ENCODE data around the gene LHFPL2. TPM values are rescaled to one million over a fixed set of nuclear protein-coding genes. Genes with fewer than 3 reads are reported as not detected.

Gene LHFPL2
- polyA plus RNA-seq, 3 donors: 3.7 to 11.6 (median 7.3) TPM

DNA sequence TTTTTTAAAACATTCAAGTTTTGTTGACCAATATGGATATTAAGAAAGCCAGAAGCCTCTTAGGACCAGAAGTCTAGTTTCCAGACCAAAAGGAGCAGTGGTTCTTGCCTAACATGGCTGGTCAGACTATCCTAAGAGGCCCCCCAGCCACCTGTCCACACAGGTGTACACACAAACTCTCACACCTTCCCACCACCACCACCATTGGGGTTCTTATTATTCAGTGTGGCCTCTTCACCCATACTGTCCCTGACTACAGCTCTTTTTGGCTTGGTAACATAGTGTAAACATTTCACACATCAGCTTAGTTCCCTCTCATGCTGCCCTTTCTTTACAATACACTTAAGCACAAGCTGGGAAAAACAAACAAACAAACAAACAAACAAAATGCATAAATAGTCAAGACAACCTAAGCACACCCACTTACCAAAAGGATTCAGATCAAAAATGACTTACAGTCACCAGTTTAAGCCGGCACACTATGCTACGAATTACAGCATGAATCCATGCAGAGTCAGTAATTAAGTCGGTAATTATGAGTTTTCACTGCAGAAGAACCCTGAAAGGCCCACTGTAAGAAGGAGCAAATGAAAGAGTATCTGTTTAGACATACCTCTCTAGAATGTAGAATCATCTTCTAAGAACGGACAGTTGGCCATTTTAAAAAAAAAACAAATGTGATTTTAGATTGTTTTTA, 9.5 kb downstream of the LHFPL2 start:
- no peak overlapping the region for H3K27ac Mint-ChIP-seq
- Histone ChIP-seq H3K9ac (ENCODE audit: insufficient read depth, low read length, poor library complexity, severe bottlenecking) (no peak overlapping the region), H3K27ac (ENCODE audit: low read depth in 1 of 2, low read length in 2 of 2) (no peak overlapping the region), H3K4me2 (replicated peaks; ENCODE audit: extremely low read depth, low read length, poor library complexity, severe bottlenecking) (no peak overlapping the region), H3K27me3 (ENCODE audit: control insufficient read depth in 2 of 2, insufficient read depth in 2 of 2, low read length in 2 of 2) (no peaks in the 10 kb centered on the region), H3K9me3 (replicated peaks in 1 of 2; ENCODE audit: control insufficient read depth in 1 of 2, insufficient read depth in 1 of 2, low read length in 2 of 2) (no peaks in the 10 kb centered on the region), H2AFZ (ENCODE audit: insufficient read depth, low read depth, low read length, poor library complexity, severe bottlenecking) (no peak overlapping the region), H3K4me1 (ENCODE audit: control insufficient read depth in 1 of 2, insufficient read depth in 2 of 2, low read length in 2 of 2) (no peaks in the 10 kb centered on the region), H3K4me3 (replicated peaks in 1 of 3; ENCODE audit: low read depth in 2 of 3, low read length in 3 of 3) (no peak overlapping the region), H3K36me3 (replicated peaks in 1 of 2; ENCODE audit: control insufficient read depth in 1 of 2, insufficient read depth in 2 of 2, low read length in 2 of 2) (no peaks in the 10 kb centered on the region), H3K79me2 (ENCODE audit: insufficient read depth, low read length) (no peaks in the 10 kb centered on the region), H4K20me1 (ENCODE audit: insufficient read depth, low read length) (no peaks in the 10 kb centered on the region)
- H3K27me3 Mint-ChIP-seq (ENCODE audit: low read depth in 3 of 3): peaks cover 0 to 5% (median 2%) of the 10 kb centered on the region in 3 donors
- no peaks in the 10 kb centered on the region for H3K4me1 Mint-ChIP-seq
- no peak overlapping the region for H3K4me3 Mint-ChIP-seq
- peaks cover 0 to 2% of the 10 kb centered on the region in 2 donors for H3K36me3 Mint-ChIP-seq
- DNase-seq: no peak
- H3K9me3 Mint-ChIP-seq: no peaks in the 10 kb centered on the region
- intact Hi-C loops (cut with micrococcal nuclease): no loop called here
- TF ChIP-seq, protein P1, sequence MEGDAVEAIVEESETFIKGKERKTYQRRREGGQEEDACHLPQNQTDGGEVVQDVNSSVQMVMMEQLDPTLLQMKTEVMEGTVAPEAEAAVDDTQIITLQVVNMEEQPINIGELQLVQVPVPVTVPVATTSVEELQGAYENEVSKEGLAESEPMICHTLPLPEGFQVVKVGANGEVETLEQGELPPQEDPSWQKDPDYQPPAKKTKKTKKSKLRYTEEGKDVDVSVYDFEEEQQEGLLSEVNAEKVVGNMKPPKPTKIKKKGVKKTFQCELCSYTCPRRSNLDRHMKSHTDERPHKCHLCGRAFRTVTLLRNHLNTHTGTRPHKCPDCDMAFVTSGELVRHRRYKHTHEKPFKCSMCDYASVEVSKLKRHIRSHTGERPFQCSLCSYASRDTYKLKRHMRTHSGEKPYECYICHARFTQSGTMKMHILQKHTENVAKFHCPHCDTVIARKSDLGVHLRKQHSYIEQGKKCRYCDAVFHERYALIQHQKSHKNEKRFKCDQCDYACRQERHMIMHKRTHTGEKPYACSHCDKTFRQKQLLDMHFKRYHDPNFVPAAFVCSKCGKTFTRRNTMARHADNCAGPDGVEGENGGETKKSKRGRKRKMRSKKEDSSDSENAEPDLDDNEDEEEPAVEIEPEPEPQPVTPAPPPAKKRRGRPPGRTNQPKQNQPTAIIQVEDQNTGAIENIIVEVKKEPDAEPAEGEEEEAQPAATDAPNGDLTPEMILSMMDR (IDR thresholded peaks at IDR 0.05): no peak
- WGBS (ENCODE audit: insufficient coverage): no CpG with 5 or more reads among the region's 4 CpGs

DNA sequence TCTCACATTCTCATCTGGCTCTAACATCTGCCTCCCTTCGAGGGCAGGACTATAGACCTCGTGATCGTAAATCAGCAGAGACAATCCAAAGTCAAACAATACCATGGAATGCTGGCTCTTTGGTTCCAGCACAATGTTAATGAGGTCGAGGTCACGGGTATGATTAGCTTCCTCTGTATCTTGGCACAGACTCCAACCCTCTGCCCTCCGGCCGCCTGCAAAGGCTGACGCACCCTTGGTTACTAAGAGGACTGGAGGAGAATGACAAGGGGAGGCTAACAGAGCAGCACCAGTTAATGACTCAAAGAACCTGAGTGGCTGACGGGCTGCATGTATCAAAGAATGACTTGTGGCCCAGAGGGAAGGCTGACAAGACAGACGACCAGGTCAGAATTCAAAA, 10.1 kb downstream of the LHFPL2 start:
- Histone ChIP-seq H3K4me2 (replicated peaks; ENCODE audit: extremely low read depth, low read length, poor library complexity, severe bottlenecking) (no peak overlapping the region), H2AFZ (ENCODE audit: insufficient read depth, low read depth, low read length, poor library complexity, severe bottlenecking) (no peak overlapping the region), H3K9me3 (replicated peaks in 1 of 2; ENCODE audit: control insufficient read depth in 1 of 2, insufficient read depth in 1 of 2, low read length in 2 of 2) (no peaks in the 10 kb centered on the region), H3K27ac (ENCODE audit: low read depth in 1 of 2, low read length in 2 of 2) (no peak overlapping the region), H3K4me3 (replicated peaks in 1 of 3; ENCODE audit: low read depth in 2 of 3, low read length in 3 of 3) (no peak overlapping the region), H3K36me3 (replicated peaks in 1 of 2; ENCODE audit: control insufficient read depth in 1 of 2, insufficient read depth in 2 of 2, low read length in 2 of 2) (no peaks in the 10 kb centered on the region), H3K4me1 (ENCODE audit: control insufficient read depth in 1 of 2, insufficient read depth in 2 of 2, low read length in 2 of 2) (no peaks in the 10 kb centered on the region), H3K9ac (ENCODE audit: insufficient read depth, low read length, poor library complexity, severe bottlenecking) (no peak overlapping the region), H3K79me2 (ENCODE audit: insufficient read depth, low read length) (no peaks in the 10 kb centered on the region), H4K20me1 (ENCODE audit: insufficient read depth, low read length) (no peaks in the 10 kb centered on the region), H3K27me3 (ENCODE audit: control insufficient read depth in 2 of 2, insufficient read depth in 2 of 2, low read length in 2 of 2) (no peaks in the 10 kb centered on the region)
- intact Hi-C loops (cut with micrococcal nuclease): no loop called here
- Mint-ChIP-seq H3K27ac (no peak overlapping the region), H3K4me1 (peaks cover 7% of the 10 kb centered on the region), H3K4me3 (no peak overlapping the region), H3K27me3 (ENCODE audit: low read depth in 3 of 3) (peaks cover 0 to 2% (median 2%) of the 10 kb centered on the region in 3 donors), H3K9me3 (no peaks in the 10 kb centered on the region), H3K36me3 (peaks cover 0 to 2% of the 10 kb centered on the region in 2 donors)
- TF ChIP-seq, protein P1 (IDR thresholded peaks at IDR 0.05): no peak
- DNase-seq: no peak
- 92% methylated on average over 6 of the region's 10 CpGs for WGBS (ENCODE audit: insufficient coverage)

Data from CD14-positive monocyte (primary cell).